K562 (cell line): ENCODE results near the gene NRTN. TPM values are rescaled to one million over a fixed set of nuclear protein-coding genes. Genes with fewer than 3 reads are reported as not detected.

Experiments
- CBX8 ChIP-seq: fragments of 200-600 bp; sonication (generic); IDR thresholded peaks from 2 replicates; pipeline ENCODE4 v1.6.1; 2012; ENCODE audit warnings: borderline replicate concordance, mixed run types, low read depth, mild to moderate bottlenecking, moderate library complexity, mixed read lengths, low read length, control low read depth, inconsistent platforms; ENCODE audit not compliant: poor library complexity, severe bottlenecking; ENCODE audit errors: extremely low read depth
- CREBBP ChIP-seq: IDR thresholded peaks from one replicate; pipeline ENCODE4 v1.6.1; 2012; ENCODE audit warnings: low read depth, mild to moderate bottlenecking, control low read depth, inconsistent platforms, low read length
- ESRRB ChIP-seq: fragments of 250-450 bp; sonication (Bioruptor Pico); IDR thresholded peaks from 2 replicates; pipeline ENCODE4 v1.5.0; 2020; ENCODE audit warnings: mild to moderate bottlenecking, moderate library complexity, borderline replicate concordance
- ILK ChIP-seq: fragments of 450-650 bp; IDR thresholded peaks from 2 replicates; pipeline ENCODE4 v1.6.1; 2016; ENCODE audit warnings: missing genetic modification characterization, low read depth, mild to moderate bottlenecking, missing compliant biosample characterization, moderate library complexity, borderline replicate concordance
- MCM3 ChIP-seq: fragments of 450-650 bp; IDR thresholded peaks from 2 replicates; pipeline ENCODE4 v1.6.1; 2016
- PCBP1 ChIP-seq: fragments of 200-400 bp; formaldehyde crosslinking; IDR thresholded peaks from 2 replicates; pipeline ENCODE4 v1.6.1; 2018; ENCODE audit warnings: mild to moderate bottlenecking, low read depth, low read length; ENCODE audit not compliant: poor library complexity, severe bottlenecking
- PHB ChIP-seq: fragments of 250-450 bp; sonication (Bioruptor Pico); IDR thresholded peaks from 2 replicates; pipeline ENCODE4 v1.5.0; 2021
- POLR2G ChIP-seq: fragments of 200-400 bp; formaldehyde crosslinking; IDR thresholded peaks from 2 replicates; pipeline ENCODE4 v1.6.1; 2017; ENCODE audit warnings: low read depth, mild to moderate bottlenecking, antibody characterized with exemption, low read length, moderate library complexity
- PTTG1 ChIP-seq: fragments of 450-650 bp; IDR thresholded peaks from 2 replicates; pipeline ENCODE4 v1.6.1; 2016; ENCODE audit warnings: low read depth, mild to moderate bottlenecking, missing genetic modification characterization, missing compliant biosample characterization
- RAD21 ChIP-seq, 2 experiments: fragments of 250-450 bp in 1 of 2; fragments of 450-650 bp in 1 of 2; sonication (Bioruptor Pico) in 1 of 2; formaldehyde crosslinking in 1 of 2; IDR thresholded peaks in 1 of 2; conservative IDR thresholded peaks in 1 of 2; 2 replicates each; pipeline versions ENCODE4 v1.4.0 to v1.8.0; 2020 to 2022; ENCODE audit warnings: mild to moderate bottlenecking in 2 of 2, moderate library complexity in 1 of 2
- SMAD1 ChIP-seq: fragments of 150-350 bp; IDR thresholded peaks from 2 replicates; pipeline ENCODE4 v1.6.1; 2014; ENCODE audit warnings: low read length, low read depth; ENCODE audit not compliant: partially characterized antibody
- TAF1 ChIP-seq: IDR thresholded peaks from 2 replicates; pipeline ENCODE4 v1.6.1; 2011; ENCODE audit warnings: mild to moderate bottlenecking, low read length, moderate library complexity; ENCODE audit not compliant: insufficient read depth, control insufficient read depth, severe bottlenecking; ENCODE audit errors: extremely low read depth
- ZNF583 ChIP-seq: fragments of 250-450 bp; sonication (Bioruptor Pico); IDR thresholded peaks from 2 replicates; pipeline ENCODE4 v1.4.0; 2020
- ZNF766 ChIP-seq: fragments of 200-800 bp; sonication (Bioruptor generic); conservative IDR thresholded peaks from 2 replicates; pipeline ENCODE4 v1.6.1; 2016; ENCODE audit warnings: missing genetic modification characterization, missing compliant biosample characterization
- polyA plus RNA-seq, 8 experiments: library from polyadenylated mRNA; depleted of rRNA in 4 of 8; stranded (reverse) in 5 of 8; unstranded in 3 of 8; fragments of >200 nt; fragmentation: Nextera tagmentation in 2 of 8; fragmentation: Illumina TruSeq in 1 of 8; extraction: Ambion mirVana in 2 of 8; extraction: Trizol in 1 of 8; gene quantifications; 2 replicates each; pipeline versions ENCODE4 v1.2.1 to v1.2.3, GENCODE V29; 2011 to 2014; ENCODE audit warnings: inconsistent platforms in 1 of 8, missing spikeins in 1 of 8
- total RNA-seq, 7 experiments: library from RNA; depleted of rRNA in 6 of 7; stranded (reverse); fragments of >200 nt in 6 of 7; fragmentation: Illumina TruSeq in 2 of 7; extraction: Trizol in 2 of 7; gene quantifications; 2 replicates each; pipeline versions ENCODE4 v1.2.1 to v1.2.3, GENCODE V29; 2011 to 2021; ENCODE audit warnings: low replicate concordance in 1 of 7
- TF ChIP-seq, protein P1 (sequence below): fragments of 250-450 bp; sonication (Bioruptor Pico); IDR thresholded peaks from 2 replicates; pipeline ENCODE4 v1.5.0; 2021; ENCODE audit warnings: mild to moderate bottlenecking, borderline replicate concordance
- TF ChIP-seq, protein P2 (sequence below), 3 experiments: fragments of 200-800 bp in 1 of 3; sonication (Bioruptor generic) in 1 of 3; sonication (generic) in 1 of 3; formaldehyde crosslinking in 1 of 3; IDR thresholded peaks; 2 replicates each; pipeline versions ENCODE4 v1.6.1 to v1.8.0; 2016 to 2022; ENCODE audit warnings: mild to moderate bottlenecking in 2 of 3, missing compliant biosample characterization in 2 of 3, missing genetic modification characterization in 2 of 3, missing genetic modification reagents in 1 of 3
- TF ChIP-seq, protein P3 (sequence below): fragments of 450-650 bp; formaldehyde crosslinking; IDR thresholded peaks from 2 replicates; pipeline ENCODE4 v1.4.0; 2022; ENCODE audit warnings: missing genetic modification characterization
- TF ChIP-seq, protein P4 (sequence below): fragments of 250-450 bp; sonication (Bioruptor Pico); IDR thresholded peaks from 2 replicates; pipeline ENCODE4 v1.8.0; 2022; ENCODE audit warnings: inconsistent platforms

NRTN gene
- total and polyA plus RNA-seq, 9 of the 15 experiments (the other 6 are each of a cell fraction or from before 2014, with no cell fraction given): 0.62 to 8.1 (median 1.6) TPM; not detected in 2

DNA sequence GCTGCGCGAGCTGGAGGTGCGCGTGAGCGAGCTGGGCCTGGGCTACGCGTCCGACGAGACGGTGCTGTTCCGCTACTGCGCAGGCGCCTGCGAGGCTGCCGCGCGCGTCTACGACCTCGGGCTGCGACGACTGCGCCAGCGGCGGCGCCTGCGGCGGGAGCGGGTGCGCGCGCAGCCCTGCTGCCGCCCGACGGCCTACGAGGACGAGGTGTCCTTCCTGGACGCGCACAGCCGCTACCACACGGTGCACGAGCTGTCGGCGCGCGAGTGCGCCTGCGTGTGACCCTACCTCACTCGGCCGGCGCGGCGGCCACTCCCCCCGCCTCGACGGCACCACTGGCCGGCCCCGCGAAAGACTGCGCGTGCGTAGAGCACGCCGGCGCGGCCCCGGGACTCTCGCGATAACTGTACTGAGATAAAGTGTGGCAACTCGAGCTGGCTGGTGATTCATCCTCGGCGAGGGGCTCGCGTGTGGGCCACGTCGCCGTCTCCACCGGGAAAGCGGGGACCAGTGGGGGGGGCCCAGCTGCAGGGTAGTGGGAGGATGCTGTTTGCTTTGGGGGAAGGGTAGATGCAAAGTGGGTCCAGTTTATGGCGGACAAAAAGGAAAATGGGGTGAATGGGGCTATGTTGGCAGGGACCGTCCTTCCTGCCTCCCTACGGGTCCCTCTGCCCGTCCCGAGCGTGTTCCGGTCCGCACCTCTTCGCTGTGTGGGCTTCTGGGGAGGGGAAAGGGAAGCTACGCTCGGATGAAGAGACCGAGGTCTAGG is 23.2 kb downstream of the NRTN start (continued):
- TF ChIP-seq, protein P1, sequence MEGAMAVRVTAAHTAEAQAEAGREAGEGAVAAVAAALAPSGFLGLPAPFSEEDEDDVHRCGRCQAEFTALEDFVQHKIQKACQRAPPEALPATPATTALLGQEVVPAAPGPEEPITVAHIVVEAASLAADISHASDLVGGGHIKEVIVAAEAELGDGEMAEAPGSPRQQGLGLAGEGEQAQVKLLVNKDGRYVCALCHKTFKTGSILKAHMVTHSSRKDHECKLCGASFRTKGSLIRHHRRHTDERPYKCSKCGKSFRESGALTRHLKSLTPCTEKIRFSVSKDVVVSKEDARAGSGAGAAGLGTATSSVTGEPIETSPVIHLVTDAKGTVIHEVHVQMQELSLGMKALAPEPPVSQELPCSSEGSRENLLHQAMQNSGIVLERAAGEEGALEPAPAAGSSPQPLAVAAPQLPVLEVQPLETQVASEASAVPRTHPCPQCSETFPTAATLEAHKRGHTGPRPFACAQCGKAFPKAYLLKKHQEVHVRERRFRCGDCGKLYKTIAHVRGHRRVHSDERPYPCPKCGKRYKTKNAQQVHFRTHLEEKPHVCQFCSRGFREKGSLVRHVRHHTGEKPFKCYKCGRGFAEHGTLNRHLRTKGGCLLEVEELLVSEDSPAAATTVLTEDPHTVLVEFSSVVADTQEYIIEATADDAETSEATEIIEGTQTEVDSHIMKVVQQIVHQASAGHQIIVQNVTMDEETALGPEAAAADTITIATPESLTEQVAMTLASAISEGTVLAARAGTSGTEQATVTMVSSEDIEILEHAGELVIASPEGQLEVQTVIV: no peak
- no peak for TF ChIP-seq PTTG1 (tag)
- TF ChIP-seq, protein P2, sequence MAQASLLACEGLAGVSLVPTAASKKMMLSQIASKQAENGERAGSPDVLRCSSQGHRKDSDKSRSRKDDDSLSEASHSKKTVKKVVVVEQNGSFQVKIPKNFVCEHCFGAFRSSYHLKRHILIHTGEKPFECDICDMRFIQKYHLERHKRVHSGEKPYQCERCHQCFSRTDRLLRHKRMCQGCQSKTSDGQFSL (CRISPR knock-in tag; IDR thresholded peaks at IDR 0.05): peak; percentile 98
- TF ChIP-seq, protein P2 (tag; IDR thresholded peaks at IDR 0.05): peak in 1 of 2 experiments; percentile 94; a peak in 2 of 4 replicates
- no peak for TF ChIP-seq RAD21 (CRISPR knock-in tag; conservative IDR thresholded peaks at IDR 0.05 in 1 of 2, IDR thresholded peaks at IDR 0.05 in 1 of 2)
- TF ChIP-seq SMAD1: peak; percentile 71
- TF ChIP-seq CBX8: no peak
- TF ChIP-seq ZNF583 (CRISPR knock-in tag): peak; percentile 74; the same call in 1 of the 2 replicates
- TF ChIP-seq, protein P3, sequence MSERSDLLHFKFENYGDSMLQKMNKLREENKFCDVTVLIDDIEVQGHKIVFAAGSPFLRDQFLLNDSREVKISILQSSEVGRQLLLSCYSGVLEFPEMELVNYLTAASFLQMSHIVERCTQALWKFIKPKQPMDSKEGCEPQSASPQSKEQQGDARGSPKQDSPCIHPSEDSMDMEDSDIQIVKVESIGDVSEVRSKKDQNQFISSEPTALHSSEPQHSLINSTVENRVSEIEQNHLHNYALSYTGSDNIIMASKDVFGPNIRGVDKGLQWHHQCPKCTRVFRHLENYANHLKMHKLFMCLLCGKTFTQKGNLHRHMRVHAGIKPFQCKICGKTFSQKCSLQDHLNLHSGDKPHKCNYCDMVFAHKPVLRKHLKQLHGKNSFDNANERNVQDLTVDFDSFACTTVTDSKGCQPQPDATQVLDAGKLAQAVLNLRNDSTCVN: peak; percentile 86
- peak; percentile 92 for TF ChIP-seq ZNF766 (CRISPR knock-in tag)
- peak; percentile 77 for TF ChIP-seq TAF1
- TF ChIP-seq CREBBP: no peak
- TF ChIP-seq MCM3: no peak
- peak; percentile 81 for TF ChIP-seq PCBP1
- TF ChIP-seq ILK (tag): no peak
- TF ChIP-seq, protein P4, sequence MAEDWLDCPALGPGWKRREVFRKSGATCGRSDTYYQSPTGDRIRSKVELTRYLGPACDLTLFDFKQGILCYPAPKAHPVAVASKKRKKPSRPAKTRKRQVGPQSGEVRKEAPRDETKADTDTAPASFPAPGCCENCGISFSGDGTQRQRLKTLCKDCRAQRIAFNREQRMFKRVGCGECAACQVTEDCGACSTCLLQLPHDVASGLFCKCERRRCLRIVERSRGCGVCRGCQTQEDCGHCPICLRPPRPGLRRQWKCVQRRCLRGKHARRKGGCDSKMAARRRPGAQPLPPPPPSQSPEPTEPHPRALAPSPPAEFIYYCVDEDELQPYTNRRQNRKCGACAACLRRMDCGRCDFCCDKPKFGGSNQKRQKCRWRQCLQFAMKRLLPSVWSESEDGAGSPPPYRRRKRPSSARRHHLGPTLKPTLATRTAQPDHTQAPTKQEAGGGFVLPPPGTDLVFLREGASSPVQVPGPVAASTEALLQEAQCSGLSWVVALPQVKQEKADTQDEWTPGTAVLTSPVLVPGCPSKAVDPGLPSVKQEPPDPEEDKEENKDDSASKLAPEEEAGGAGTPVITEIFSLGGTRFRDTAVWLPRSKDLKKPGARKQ (CRISPR knock-in tag): no peak
- TF ChIP-seq POLR2G: peak; percentile 100
- 0 out of 2 replicates have a peak, but pooled peaks have one; percentile 40 for TF ChIP-seq PHB (CRISPR knock-in tag)
- TF ChIP-seq ESRRB (CRISPR knock-in tag): no peak
